Calu3 (cell line): ENCODE measurements around the gene FLG2. TPM values are rescaled to one million over a fixed set of nuclear protein-coding genes. Genes with fewer than 3 reads are reported as not detected.
"Not testable (repeated sequence)": the region's sequence is repeated elsewhere in the genome, so short reads cannot be mapped to it uniquely, and the experiment has no call there.

Experiments used
- BruUV-seq: library from RNA; stranded (reverse); fragments of 400-500 nt; replicated peaks from 2 replicates; lab custom pipeline; 2021; lab: Mats Ljungman, UMichigan
- CTCF ChIA-PET: fragments of 300-600 bp; sonication (Branson Sonifier 250); formaldehyde crosslinking; loops from one replicate; lab custom pipeline; 2022; ENCODE audit warnings: antibody characterized with exemption; lab: Charles Lee
- DNase-seq: peaks from one replicate; pipeline ENCODE4 v3.0.0; 2022
- H3K27ac Mint-ChIP-seq: one replicate; pipeline ENCODE4 v1.8.0; 2022; ENCODE audit warnings: mixed read lengths; ENCODE audit not compliant: unreplicated experiment
- H3K27me3 Mint-ChIP-seq: one replicate; pipeline ENCODE4 v1.8.0; 2022; ENCODE audit warnings: mixed read lengths; ENCODE audit not compliant: unreplicated experiment
- H3K36me3 Mint-ChIP-seq: one replicate; pipeline ENCODE4 v1.8.0; 2022; ENCODE audit warnings: mild to moderate bottlenecking, moderate library complexity, mixed read lengths; ENCODE audit not compliant: insufficient read depth, unreplicated experiment
- H3K4me1 Mint-ChIP-seq: one replicate; pipeline ENCODE4 v1.8.0; 2022; ENCODE audit warnings: mild to moderate bottlenecking, low read depth, mixed read lengths; ENCODE audit not compliant: unreplicated experiment
- H3K4me3 Mint-ChIP-seq: one replicate; pipeline ENCODE4 v1.8.0; 2022; ENCODE audit warnings: mild to moderate bottlenecking, low read depth, moderate library complexity, mixed read lengths; ENCODE audit not compliant: unreplicated experiment
- H3K9me3 Mint-ChIP-seq: one replicate; pipeline ENCODE4 v1.8.0; 2022; ENCODE audit warnings: low read depth, mixed read lengths; ENCODE audit not compliant: unreplicated experiment
- intact Hi-C: fragments of 100-400 bp; cut with micrococcal nuclease; formaldehyde crosslinking; loops from one replicate; pipeline ENCODE4 v1.10.0; 2022; ENCODE audit not compliant: unreplicated experiment
- total RNA-seq: library from RNA; stranded (reverse); gene quantifications from 2 replicates; pipeline ENCODE4 v1.2.3, GENCODE V29; 2022

Gene FLG2
- total RNA-seq, 1 experiment from 2014 or later: not detected

- H3K4me1 Mint-ChIP-seq, intact Hi-C loops, CTCF ChIA-PET, DNase-seq, H3K36me3 Mint-ChIP-seq, H3K27me3 Mint-ChIP-seq, BruUV-seq, H3K4me3 Mint-ChIP-seq, H3K27ac Mint-ChIP-seq: not testable (repeated sequence)
- H3K9me3 Mint-ChIP-seq: peaks cover 36% of the 10 kb centered on the region
Observed at GRCh38 chr1:152307970-152308369, 51.8 kb downstream of the FLG2 start.

DNA sequence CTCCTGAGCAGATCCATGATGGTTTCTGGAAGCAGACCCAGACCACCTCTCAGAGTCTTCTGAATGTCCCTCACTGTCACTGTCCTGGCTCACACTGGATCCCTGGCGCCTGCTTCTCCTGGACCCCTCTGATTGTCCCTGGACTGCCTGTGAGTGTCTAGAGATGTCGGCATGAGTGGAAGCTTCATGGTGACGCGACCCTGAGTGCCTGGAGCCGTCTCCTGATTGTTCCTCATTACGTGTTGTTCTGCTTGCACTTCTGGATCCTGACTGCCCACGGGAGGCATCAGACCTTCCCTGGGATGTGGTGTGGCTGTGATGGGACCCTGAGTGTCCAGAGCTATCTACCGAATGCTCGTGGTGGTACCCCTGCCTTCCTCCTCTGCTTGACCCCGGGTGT is 53.7 kb downstream of the FLG2 start:
- CTCF ChIA-PET, H3K36me3 Mint-ChIP-seq, H3K27me3 Mint-ChIP-seq, H3K27ac Mint-ChIP-seq, H3K4me3 Mint-ChIP-seq, H3K4me1 Mint-ChIP-seq, intact Hi-C loops, BruUV-seq, DNase-seq: not testable (repeated sequence)
- peaks cover 32% of the 10 kb centered on the region for H3K9me3 Mint-ChIP-seq

- H3K27ac Mint-ChIP-seq, H3K36me3 Mint-ChIP-seq, H3K4me1 Mint-ChIP-seq, DNase-seq, H3K4me3 Mint-ChIP-seq, BruUV-seq, CTCF ChIA-PET, intact Hi-C loops: not testable (repeated sequence)
- peaks cover 18% of the 10 kb centered on the region for H3K27me3 Mint-ChIP-seq
- H3K9me3 Mint-ChIP-seq: peaks cover 24% of the 10 kb centered on the region
Observed at GRCh38 chr1:152304773-152305172, 55.0 kb downstream of the FLG2 start.

DNA sequence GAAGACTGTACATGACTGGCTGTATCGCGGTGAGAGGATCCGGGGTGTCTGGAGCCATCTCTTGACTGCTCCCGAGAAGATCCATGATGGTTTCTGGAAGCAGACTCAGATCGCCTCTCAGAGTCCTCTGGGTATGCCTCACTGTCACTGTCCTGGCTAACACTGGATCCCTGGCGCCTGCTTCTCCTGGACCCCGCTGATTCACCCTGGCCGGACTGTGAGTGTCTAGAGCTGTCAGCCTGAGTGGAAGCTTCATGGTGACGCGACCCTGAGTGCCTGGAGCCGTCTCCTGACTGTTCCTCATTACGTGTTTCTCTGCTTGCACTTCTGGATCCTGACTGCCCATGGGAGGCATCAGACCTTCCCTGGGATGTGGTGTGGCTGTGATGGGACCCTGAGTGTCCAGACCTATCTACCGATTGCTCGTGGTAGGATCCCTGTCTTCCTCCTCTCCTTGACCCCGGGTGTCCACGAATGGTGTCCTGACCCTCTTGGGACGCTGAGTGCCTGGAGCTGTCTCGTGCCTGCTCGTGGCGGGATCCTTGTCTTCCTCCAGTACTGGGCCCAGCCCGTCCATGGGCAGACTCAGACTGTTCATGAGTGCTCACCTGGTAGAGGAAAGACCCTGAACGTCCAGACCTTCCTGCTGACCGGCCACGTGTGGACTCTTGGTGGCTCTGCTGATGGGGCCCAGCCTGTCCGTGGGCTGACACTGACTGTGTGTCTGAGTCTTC is 56.5 kb downstream of the FLG2 start:
- peaks cover 14% of the 10 kb centered on the region for H3K9me3 Mint-ChIP-seq
- intact Hi-C loops, H3K4me1 Mint-ChIP-seq, H3K36me3 Mint-ChIP-seq, BruUV-seq, H3K27ac Mint-ChIP-seq, H3K4me3 Mint-ChIP-seq, CTCF ChIA-PET, DNase-seq: not testable (repeated sequence)
- peaks cover 23% of the 10 kb centered on the region for H3K27me3 Mint-ChIP-seq

Other genes starting within 250 kb of the FLG2 start
- 0.07 TPM in 1 of 2 replicates, not detected in the other for gene TCHH, start 244.6 kb downstream of the FLG2 start, total RNA-seq
- not detected in 2 replicates for gene RPTN, start 200.8 kb downstream of the FLG2 start, total RNA-seq
- gene HRNR, start 135.8 kb downstream of the FLG2 start, total RNA-seq: not detected in 2 replicates
- not detected in 2 replicates for gene FLG, start 34.8 kb downstream of the FLG2 start, total RNA-seq
- gene CRNN, start 54.3 kb upstream of the FLG2 start, total RNA-seq: not detected in 2 replicates
- not detected in 2 replicates for gene LCE5A, start 150.8 kb upstream of the FLG2 start, total RNA-seq
- not detected in 2 replicates for gene CRCT1, start 154.5 kb upstream of the FLG2 start, total RNA-seq
- not detected in 2 replicates for gene LCE3E, start 206.8 kb upstream of the FLG2 start, total RNA-seq
- gene LCE3D, start 220.5 kb upstream of the FLG2 start, total RNA-seq: not detected in 2 replicates
- not detected in 2 replicates for gene LCE3C, start 240.2 kb upstream of the FLG2 start, total RNA-seq